Endothelial cell of umbilical vein (primary cell): ENCODE data around the gene U2AF2. TPM values are rescaled to one million over a fixed set of nuclear protein-coding genes. Genes with fewer than 3 reads are reported as not detected.

Experiments
- BruUV-seq: library from RNA; stranded (reverse); fragments of 400-500 nt; replicated peaks from 2 replicates; lab custom pipeline; 2021; lab: Mats Ljungman, UMichigan
- CTCF ChIA-PET: fragments of 300-600, 350-600 bp; sonication (Branson Sonifier 250); formaldehyde crosslinking; loops from one replicate; lab custom pipeline; 2021; ENCODE audit warnings: antibody characterized with exemption, inconsistent platforms; lab: Charles Lee
- POLR2A ChIA-PET: fragments of 300-600, 350-600 bp; sonication (Branson Sonifier 250); formaldehyde crosslinking; loops from one replicate; lab custom pipeline; 2021; ENCODE audit warnings: antibody characterized with exemption, inconsistent platforms; lab: Charles Lee
- DNase-seq: peaks from one replicate; pipeline ENCODE4 v3.0.0-alpha.2; 2011; ENCODE audit warnings: low read depth, low spot score
- FAIRE-seq: peaks from 2 replicates; lab custom pipeline; 2011; peaks lifted over from hg19 to GRCh38; lab: Jason Lieb, UNC
- H2AFZ ChIP-seq: 2 replicates; pipeline ENCODE4 v1.6.0; 2012; ENCODE audit warnings: low read depth, low read length, control low read depth, inconsistent platforms
- H3K27ac ChIP-seq: 2 replicates; pipeline ENCODE4 v1.5.1; 2011; ENCODE audit warnings: low read depth, mild to moderate bottlenecking, control low read depth, low read length, moderate library complexity; ENCODE audit not compliant: insufficient read depth
- H3K27me3 ChIP-seq, 2 experiments: 2 replicates each; pipeline versions ENCODE4 v1.6.0 to v1.6.1; 2011; ENCODE audit warnings: low read length in 2 of 2, mixed read lengths in 1 of 2; ENCODE audit not compliant: control insufficient read depth in 2 of 2, insufficient read depth in 2 of 2
- H3K36me3 ChIP-seq, 2 experiments: 2 replicates in 1 of 2; 3 replicates in 1 of 2; pipeline ENCODE4 v1.5.1; 2011; ENCODE audit warnings: low read length in 2 of 2, mild to moderate bottlenecking in 1 of 2, moderate library complexity in 1 of 2; ENCODE audit not compliant: control insufficient read depth in 2 of 2, insufficient read depth in 2 of 2; ENCODE audit errors: extremely low read depth in 1 of 2
- H3K4me1 ChIP-seq: 3 replicates; pipeline ENCODE4 v1.5.1; 2011; ENCODE audit warnings: mild to moderate bottlenecking, low read length; ENCODE audit not compliant: control insufficient read depth, insufficient read depth; ENCODE audit errors: extremely low read depth
- H3K4me2 ChIP-seq: 2 replicates; pipeline ENCODE4 v1.6.1; 2011; ENCODE audit warnings: low read length, control low read depth, mixed read lengths; ENCODE audit not compliant: insufficient read depth
- H3K4me3 ChIP-seq, 3 experiments: fragments of 200-600 bp in 1 of 3; sonication (generic), shearing (Covaris generic) in 1 of 3; replicated peaks in 1 of 3; 2 replicates each; pipeline ENCODE4 v1.5.1; 2011 to 2016; ENCODE audit warnings: control low read depth in 3 of 3, low read length in 3 of 3, mild to moderate bottlenecking in 2 of 3, inconsistent platforms in 1 of 3, low read depth in 1 of 3, moderate library complexity in 1 of 3; ENCODE audit not compliant: insufficient read depth in 1 of 3
- H3K79me2 ChIP-seq: 2 replicates; pipeline ENCODE4 v1.6.0; 2012; ENCODE audit warnings: low read length, inconsistent platforms; ENCODE audit not compliant: control insufficient read depth, insufficient read depth
- H3K9ac ChIP-seq: replicated peaks from 2 replicates; pipeline ENCODE3; 2011; ENCODE audit warnings: low read length, control low read depth; ENCODE audit not compliant: insufficient read depth; ENCODE audit errors: extremely low read depth
- H3K9me1 ChIP-seq: replicated peaks from 3 replicates; pipeline ENCODE4 v1.6.0; 2011; ENCODE audit warnings: mild to moderate bottlenecking, low read length; ENCODE audit not compliant: control insufficient read depth, insufficient read depth; ENCODE audit errors: extremely low read depth
- H3K9me3 ChIP-seq: replicated peaks from 2 replicates; pipeline ENCODE4 v1.5.1; 2012; ENCODE audit warnings: low read length, inconsistent platforms; ENCODE audit not compliant: control insufficient read depth, insufficient read depth
- H4K20me1 ChIP-seq: replicated peaks from 2 replicates; pipeline ENCODE3; 2011; ENCODE audit warnings: mild to moderate bottlenecking, low read length; ENCODE audit not compliant: control insufficient read depth, insufficient read depth; ENCODE audit errors: extremely low read depth
- CTCF ChIP-seq, 2 donors: IDR thresholded peaks; 1 replicate in 1 of 2; 2 replicates in 1 of 2; pipeline ENCODE4 v1.5.1; 2011; ENCODE audit warnings: low read length in 2 of 2, mild to moderate bottlenecking in 2 of 2, moderate library complexity in 2 of 2, control low read depth in 1 of 2, inconsistent platforms in 1 of 2, low read depth in 1 of 2; ENCODE audit not compliant: insufficient read depth in 1 of 2; ENCODE audit errors: extremely low read depth in 1 of 2
- EZH2 ChIP-seq: IDR thresholded peaks from 2 replicates; pipeline ENCODE4 v1.6.1; 2012; ENCODE audit warnings: borderline replicate concordance, low read depth, mild to moderate bottlenecking, moderate library complexity, low read length, inconsistent platforms; ENCODE audit not compliant: severe bottlenecking
- GATA2 ChIP-seq: IDR thresholded peaks from 2 replicates; pipeline ENCODE4 v1.7.0; 2011; ENCODE audit warnings: low read depth, mild to moderate bottlenecking, moderate library complexity, mixed read lengths, low read length; ENCODE audit not compliant: insufficient read length, insufficient read depth
- JUN ChIP-seq: IDR thresholded peaks from 2 replicates; pipeline ENCODE4 v1.6.1; 2011; ENCODE audit warnings: borderline replicate concordance, low read depth; ENCODE audit not compliant: insufficient read length, insufficient read depth
- MYC ChIP-seq: IDR thresholded peaks from one replicate; pipeline ENCODE4 v1.6.1; 2011; ENCODE audit warnings: mild to moderate bottlenecking, low read depth, low read length
- POLR2A ChIP-seq: IDR thresholded peaks from 2 replicates; pipeline ENCODE4 v1.6.1; 2012; ENCODE audit warnings: low read depth, mild to moderate bottlenecking, control low read depth, low read length
- POLR2AphosphoS5 ChIP-seq: IDR thresholded peaks from 2 replicates; pipeline ENCODE4 v1.6.1; 2012; ENCODE audit warnings: low read depth, mild to moderate bottlenecking, control low read depth, low read length, moderate library complexity; ENCODE audit not compliant: insufficient read depth
- dilution Hi-C: fragments of 300-500 bp; cut with MboI; formaldehyde crosslinking; loops from one replicate; pipeline ENCODE4 v1.15.0; 2019; ENCODE audit warnings: low sequenced_read_pairs; ENCODE audit not compliant: extremely low pct_ligation_motif_present
- intact Hi-C: fragments of 100-400 bp; cut with micrococcal nuclease; formaldehyde crosslinking; loops from one replicate; pipeline ENCODE4 v1.10.0; 2022
- polyA plus RNA-seq, 4 experiments: library from polyadenylated mRNA; depleted of rRNA in 3 of 4; stranded (reverse) in 3 of 4; unstranded in 1 of 4; fragments of >200 nt; gene quantifications; 2 replicates each; pipeline versions ENCODE4 v1.2.1 to v1.2.3, GENCODE V29; 2011 to 2012; ENCODE audit warnings: missing spikeins in 1 of 4
- total RNA-seq: library from RNA; stranded (reverse); gene quantifications from 2 replicates; pipeline ENCODE4 v1.2.3, GENCODE V29; 2021
- TF ChIP-seq, protein P1 (sequence below): IDR thresholded peaks from 2 replicates; pipeline ENCODE4 v1.6.1; 2011; ENCODE audit not compliant: insufficient read depth, insufficient read length

U2AF2 gene
- total and polyA plus RNA-seq, 2 donors (not counting 3 experiments of a cell fraction or from before 2014, with no cell fraction given), result 183 to 259 TPM

- POLR2A ChIA-PET, result no interaction called here
- CTCF ChIA-PET, result no interaction called here
- peaks cover 11% of the 10 kb centered on the region for H3K79me2 ChIP-seq
These were observed 40.7 kb upstream of the U2AF2 start for GRCh38 chr19:55613930-55614710.

More at GRCh38 chr19:55613930-55614710, 40.7 kb upstream of the U2AF2 start:
- H3K9me1 ChIP-seq, result no peaks in the 10 kb centered on the region
- H3K27ac ChIP-seq, result no peak overlapping the region
- no TSS peak for BruUV-seq
- H4K20me1 ChIP-seq, result no peaks in the 10 kb centered on the region
- H2AFZ ChIP-seq, result no peak overlapping the region
- peaks cover 2% of the 10 kb centered on the region for H3K4me1 ChIP-seq
- peaks cover 2 to 24% of the 10 kb centered on the region in 2 experiments for H3K36me3 ChIP-seq
- no peak overlapping the region for H3K4me2 ChIP-seq
- no peaks in the 10 kb centered on the region for H3K27me3 ChIP-seq
- DNase-seq, result no peak
- H3K9ac ChIP-seq, result no peak overlapping the region
- dilution Hi-C loops (no loop called here), intact Hi-C loops (no loop called here)
- TF ChIP-seq POLR2AphosphoS5 (no peak), GATA2 (no peak), MYC (no peak), POLR2A (no peak), EZH2 (no peak), JUN (no peak), CTCF (IDR thresholded peaks at IDR 0.05; ENCODE audit: extremely low read depth in 1 of 2, insufficient read depth in 1 of 2, low read depth in 1 of 2, low read length in 2 of 2) (no peak)
- TF ChIP-seq, protein P1, sequence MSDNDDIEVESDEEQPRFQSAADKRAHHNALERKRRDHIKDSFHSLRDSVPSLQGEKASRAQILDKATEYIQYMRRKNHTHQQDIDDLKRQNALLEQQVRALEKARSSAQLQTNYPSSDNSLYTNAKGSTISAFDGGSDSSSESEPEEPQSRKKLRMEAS, result no peak
- no peak for FAIRE-seq
- no peak overlapping the region for H3K4me3 ChIP-seq
- H3K9me3 ChIP-seq, result no peaks in the 10 kb centered on the region
